GM08714 (cell line): ENCODE data around the gene THADA.

ENCODE experiments used
- H3K4me3 ChIP-seq: fragments of 200-500 bp; sonication (Bioruptor generic); 2 replicates; pipeline ENCODE4 v1.5.1; 2014; ENCODE audit warnings: mild to moderate bottlenecking, low read length, inconsistent platforms
- ZNF274 ChIP-seq: IDR thresholded peaks from 2 replicates; pipeline ENCODE4 v1.6.1; 2012; ENCODE audit warnings: mild to moderate bottlenecking, low read depth, low read length

The THADA gene

DNA sequence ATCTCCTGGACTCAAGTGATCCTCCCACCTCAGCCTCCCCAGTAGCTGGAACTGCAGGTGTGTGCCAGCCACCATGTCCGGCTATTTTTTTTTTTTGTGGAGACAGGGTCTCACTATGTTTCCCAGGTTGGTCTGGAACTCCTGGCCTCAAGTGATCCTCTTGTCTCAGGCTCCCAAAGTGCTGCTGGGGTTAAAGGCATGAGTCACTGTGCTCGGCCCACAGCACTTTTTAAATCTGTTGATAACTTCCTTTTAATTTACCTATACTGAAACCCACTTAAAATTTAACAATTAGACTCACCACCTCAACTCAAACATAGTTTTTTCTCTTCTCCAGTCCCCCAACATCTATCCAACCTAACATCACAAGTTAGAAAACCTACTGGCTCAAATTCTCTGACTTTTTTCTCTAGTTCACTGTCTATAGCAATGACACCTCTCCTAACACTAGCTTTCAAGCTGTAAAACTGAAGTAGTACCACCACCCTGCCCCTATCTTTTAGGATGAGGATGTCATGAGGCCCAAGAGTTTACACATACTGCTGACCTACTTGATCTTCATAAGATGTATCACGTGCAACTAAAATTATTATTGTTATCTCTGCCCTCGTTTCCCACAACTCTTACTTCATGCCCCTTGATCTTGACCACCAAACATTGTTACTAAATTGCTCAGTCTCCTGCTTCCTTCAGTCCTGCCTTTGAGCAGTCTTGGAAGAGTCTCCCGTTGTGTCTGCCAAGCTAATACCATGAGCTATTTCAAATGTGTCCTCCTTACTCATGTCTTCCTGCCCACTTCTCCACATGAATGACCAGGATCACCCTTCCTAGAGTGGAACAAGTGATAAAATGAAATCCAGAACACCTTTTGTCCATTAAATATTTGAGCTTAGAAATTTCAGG, 227.1 kb downstream of the THADA start:
- TF ChIP-seq ZNF274: no peak
- H3K4me3 ChIP-seq: no peak overlapping the region

GRCh38 chr2:43367012-43367782, 228.6 kb downstream of the THADA start:
- TF ChIP-seq ZNF274: no peak
- no peak overlapping the region for H3K4me3 ChIP-seq

DNA sequence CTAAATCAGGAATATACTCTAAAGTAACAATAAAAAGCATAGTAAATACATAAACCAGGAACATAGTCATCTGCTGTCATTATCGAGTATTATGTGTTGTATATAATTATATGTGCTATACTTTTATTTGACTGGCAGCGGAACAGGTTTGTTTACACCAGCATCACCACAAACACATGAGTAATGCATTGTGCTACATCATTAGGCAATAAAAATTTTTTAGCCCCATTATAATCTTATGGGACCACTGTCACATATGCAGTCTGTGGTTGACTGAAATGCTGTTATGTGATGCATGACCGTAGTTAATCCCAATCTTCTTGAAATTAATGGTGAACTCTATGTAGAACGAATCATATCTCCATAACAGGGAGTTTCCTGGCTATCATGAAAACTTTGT, 232.7 kb downstream of the THADA start:
- no peak for TF ChIP-seq ZNF274
- H3K4me3 ChIP-seq: no peak overlapping the region

DNA sequence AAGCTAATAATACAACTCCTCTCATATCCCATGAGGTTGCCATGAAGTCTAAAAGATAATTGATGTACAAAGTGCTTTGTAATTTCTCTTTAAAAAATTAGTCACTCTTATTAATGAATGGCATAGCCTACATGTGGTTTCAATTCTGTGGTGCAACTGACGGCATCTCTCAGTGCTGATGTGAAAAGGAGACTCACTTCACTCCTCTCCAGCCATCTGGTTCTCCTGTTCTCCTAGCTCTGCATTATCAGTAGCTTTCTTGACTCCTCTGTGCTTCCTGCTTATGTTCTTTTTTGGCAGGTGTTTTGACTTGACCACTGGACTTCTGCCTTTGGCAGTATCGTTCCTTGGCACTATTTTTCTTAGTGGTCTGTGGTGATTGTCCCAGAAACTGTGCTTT, 234.6 kb downstream of the THADA start:
- no peak overlapping the region for H3K4me3 ChIP-seq
- no peak for TF ChIP-seq ZNF274

DNA sequence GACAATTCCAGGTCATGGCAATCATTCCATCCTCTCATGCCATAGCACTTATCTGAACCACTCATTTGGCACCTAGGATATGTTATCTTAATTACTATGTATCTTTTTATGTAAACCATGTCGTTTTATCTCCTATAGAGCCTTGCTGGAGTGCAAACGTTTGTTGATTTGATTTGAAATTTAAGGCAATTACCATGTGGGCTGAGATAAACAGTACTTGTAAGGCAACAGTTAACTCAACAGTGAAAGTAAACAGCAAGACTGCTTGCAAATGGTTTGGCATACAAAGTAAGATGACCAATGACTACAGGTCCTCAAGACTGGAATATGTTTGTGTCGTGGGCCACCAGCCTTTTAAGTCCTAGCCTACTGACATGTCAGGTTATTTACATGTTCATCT, 235.7 kb downstream of the THADA start:
- no peak overlapping the region for H3K4me3 ChIP-seq
- no peak for TF ChIP-seq ZNF274

- H3K4me3 ChIP-seq: no peak overlapping the region
- no peak for TF ChIP-seq ZNF274
Measured at GRCh38 chr2:43358410-43359201, 237.2 kb downstream of the THADA start.

- no peak overlapping the region for H3K4me3 ChIP-seq
Measured at GRCh38 chr2:43356774-43357173, 239.1 kb downstream of the THADA start.

DNA sequence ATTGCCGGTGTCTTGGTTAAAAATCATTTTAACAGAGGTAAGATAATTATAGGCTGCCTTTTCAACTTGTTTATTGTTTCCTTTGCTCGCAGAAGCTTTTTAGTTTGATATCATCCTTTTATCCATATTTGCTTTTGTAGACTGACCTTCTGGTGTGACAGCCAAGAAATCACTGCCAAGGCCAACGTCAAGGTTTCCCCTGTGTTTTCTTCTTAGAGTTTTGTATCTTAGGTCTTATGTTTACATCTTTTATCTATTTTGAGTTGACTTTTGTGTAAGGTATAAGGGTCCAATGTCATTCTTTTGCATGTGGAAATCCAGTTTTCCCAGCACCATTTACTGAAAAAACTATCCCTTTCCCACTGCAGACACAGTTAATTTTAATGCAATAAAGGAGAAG, 240.4 kb downstream of the THADA start:
- no peak overlapping the region for H3K4me3 ChIP-seq
- TF ChIP-seq ZNF274: no peak

More at GRCh38 chr2:43356774-43357173, 239.1 kb downstream of the THADA start:
- TF ChIP-seq ZNF274: no peak

DNA sequence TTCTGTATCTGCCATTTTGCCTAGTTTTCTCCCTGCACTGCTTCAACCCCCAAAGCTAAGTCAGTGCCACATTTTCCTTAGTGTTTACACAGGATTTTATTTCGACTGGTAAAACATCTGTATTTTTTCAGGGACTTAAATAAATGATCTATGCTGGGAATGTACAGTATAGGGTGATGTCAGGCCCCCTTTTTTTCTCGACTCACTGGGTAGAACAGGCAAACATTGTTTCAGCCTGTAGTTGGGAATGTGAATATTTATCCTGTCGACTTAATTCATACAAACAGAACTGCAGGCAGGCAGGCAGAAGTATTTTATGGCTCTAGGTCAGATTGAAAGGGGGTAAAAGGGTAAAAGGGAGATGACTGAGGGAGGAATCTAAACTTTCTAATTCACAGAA, 245.9 kb downstream of the THADA start:
- TF ChIP-seq ZNF274: no peak
- H3K4me3 ChIP-seq: no peak overlapping the region

DNA sequence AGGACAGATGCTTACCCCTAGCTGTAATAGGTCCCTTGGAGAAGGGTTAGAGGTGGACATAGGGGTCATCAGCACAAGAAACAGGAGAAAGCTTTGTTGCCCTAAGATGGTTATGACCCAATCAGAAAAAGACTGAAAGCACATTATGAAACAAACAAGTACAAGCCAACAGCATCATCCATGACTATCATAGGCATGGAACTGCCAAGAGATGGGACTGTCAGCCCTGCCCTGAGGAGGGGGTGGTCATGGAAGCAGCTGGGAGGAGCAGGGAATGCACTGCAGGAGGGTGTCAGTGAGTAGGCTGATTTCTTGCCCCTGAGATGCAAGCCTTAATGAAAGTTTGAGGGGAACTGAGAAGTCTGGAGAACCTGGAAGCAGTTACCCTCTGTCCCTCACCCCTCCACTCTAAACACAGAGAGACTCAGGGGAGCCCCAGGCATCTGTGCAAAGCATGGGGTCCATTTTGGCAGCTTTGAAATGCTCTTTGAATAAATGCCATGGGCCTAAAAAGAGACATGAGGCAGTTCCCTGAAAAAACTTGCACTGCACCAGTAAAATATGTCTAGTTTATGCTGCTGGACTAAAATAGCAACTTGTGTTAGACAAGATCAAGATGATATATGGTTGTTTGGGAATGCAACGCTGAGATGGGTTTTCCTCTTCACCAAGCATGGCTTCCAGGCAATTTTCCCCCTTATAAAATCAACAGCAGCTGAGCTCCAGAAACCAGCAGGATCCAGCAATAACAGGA, 246.8 kb downstream of the THADA start:
- no peak overlapping the region for H3K4me3 ChIP-seq
- TF ChIP-seq ZNF274: no peak

GRCh38 chr2:43347746-43348145, 248.1 kb downstream of the THADA start:
- no peak for TF ChIP-seq ZNF274
- H3K4me3 ChIP-seq: no peak overlapping the region

DNA sequence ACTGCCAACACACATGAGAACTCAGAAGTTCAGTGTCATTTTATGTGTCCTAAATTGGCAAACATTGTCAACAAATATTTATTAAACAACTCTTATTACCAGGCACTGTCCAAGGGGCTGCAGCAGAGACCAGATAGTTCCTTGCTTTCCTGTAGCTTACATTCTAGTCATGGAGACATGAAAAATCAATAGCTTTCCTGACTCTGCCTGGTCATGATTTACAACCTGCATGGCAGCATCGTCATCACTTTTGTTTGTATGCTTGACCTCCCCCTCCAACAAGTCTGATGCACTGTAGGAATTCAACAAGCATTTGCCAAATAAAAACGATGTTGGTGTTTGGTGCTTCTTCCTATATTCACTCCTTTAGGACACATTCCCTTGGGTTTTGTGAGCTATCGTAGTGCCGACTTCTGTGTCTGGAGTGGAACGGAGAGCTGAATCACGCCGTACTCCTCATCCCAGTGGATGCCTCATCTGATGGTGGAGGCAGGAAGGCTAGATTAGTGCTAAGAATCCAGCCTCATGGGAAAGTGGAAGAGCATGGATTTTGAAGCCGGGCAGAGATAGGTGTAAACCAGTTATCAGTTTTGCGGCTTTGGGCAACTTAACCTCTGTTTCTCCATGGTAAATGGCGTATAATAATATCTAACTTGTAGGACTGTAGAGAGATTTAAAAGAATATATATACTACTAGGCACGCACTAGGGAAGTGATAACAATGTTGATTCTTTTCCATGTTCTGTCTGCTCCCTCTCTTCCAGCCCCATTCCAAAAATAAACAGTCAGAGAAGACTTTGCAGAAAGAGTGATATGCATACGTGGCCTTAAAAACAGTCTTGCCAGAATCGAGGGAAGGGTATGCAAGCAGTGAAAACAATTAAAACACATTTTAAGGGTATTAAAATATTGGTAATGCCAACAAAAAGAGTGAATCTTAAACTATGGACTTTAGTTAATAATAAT, 249.0 kb downstream of the THADA start:
- no peak overlapping the region for H3K4me3 ChIP-seq
- no peak for TF ChIP-seq ZNF274
